Activated CD4-positive, CD25-positive, alpha-beta regulatory T cell treated with anti-CD3 and anti-CD28 coated beads, Interleukin-2, amount 50 U/mL, for 16 hours (primary cell): ENCODE results near the gene COL21A1.
"Not testable (repeated sequence)": the region's sequence is repeated elsewhere in the genome, so short reads cannot be mapped to it uniquely, and the experiment has no call there.

Experiments used
- DNase-seq: peaks from one replicate; pipeline ENCODE4 v3.0.0-alpha.2; 2020; ENCODE audit warnings: low read depth, low spot score

COL21A1 gene

DNA sequence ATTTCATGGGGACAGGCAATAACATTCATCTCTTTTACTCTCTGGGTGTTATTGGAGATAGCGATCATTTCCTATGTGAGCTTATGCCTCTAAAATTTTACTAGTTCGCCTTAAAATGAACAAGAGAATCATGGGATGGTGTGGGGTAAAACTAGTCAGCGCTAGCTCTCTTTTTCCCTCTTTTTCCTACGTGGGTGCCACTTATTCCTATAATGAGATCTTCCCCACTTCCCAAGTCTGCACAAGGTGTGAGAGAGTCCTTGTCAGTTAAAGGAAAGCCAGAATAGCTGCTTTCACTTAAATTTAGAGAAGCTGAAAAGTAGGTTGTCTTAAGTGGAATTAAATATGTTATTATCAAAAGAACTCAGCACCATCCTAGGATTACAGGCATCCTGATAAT, 198.8 kb downstream of the COL21A1 start:
- DNase-seq, result no peak

DNA sequence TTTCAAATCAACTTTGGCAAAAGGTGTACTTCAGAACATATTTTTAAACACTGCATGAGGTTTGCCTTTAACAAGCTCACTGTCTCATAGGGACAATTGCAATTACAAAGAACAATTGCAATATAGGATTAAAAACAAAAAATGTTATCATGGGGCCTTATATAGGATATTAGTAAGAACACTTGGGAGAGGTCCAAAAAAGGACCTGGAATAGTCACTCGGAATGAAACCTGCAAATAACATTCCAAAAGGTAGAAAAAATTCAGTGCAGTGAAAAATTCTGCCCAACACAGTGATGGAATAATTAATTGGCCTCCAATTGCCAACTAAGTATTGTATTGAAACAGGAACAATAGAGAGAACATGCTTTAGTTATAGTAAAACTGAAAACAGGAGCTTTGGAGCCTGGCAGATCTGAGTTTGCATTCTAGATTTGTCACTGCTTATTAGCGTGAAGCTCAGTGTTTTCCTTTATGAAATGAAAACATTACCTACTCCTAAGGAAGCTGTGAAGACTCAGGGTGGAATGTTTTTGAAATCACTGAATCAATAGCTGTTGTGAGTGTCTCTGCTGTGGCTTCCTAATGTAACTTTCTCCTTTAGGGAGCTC, 199.3 kb downstream of the COL21A1 start:
- DNase-seq, result no peak

GRCh38 chr6:56046576-56046975, 200.8 kb downstream of the COL21A1 start:
- DNase-seq, result no peak

GRCh38 chr6:56043761-56044160, 203.6 kb downstream of the COL21A1 start:
- no peak for DNase-seq

GRCh38 chr6:56043076-56043475, 204.3 kb downstream of the COL21A1 start:
- DNase-seq, result no peak

GRCh38 chr6:56041591-56041990, 205.8 kb downstream of the COL21A1 start:
- no peak for DNase-seq

DNA sequence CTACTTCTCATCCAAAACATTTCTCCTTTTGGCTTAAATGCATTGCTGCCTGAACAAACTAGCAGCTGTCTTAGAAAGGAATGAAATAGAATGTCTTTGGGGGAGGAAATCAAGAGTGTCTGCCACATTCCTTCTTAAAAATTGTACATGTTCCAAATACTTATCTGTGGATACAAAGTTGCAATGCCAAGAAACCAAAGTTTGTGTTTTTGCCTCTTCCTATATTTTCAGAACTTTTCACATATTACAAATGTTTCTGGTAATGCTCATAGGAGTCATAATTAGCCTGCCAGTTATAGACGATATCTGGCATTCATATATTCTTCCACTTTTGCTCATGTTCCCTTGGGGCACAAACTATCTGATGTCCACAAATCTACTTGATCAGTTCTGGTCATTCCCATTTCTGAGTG, 206.5 kb downstream of the COL21A1 start:
- no peak for DNase-seq

- DNase-seq, result no peak
Observed at GRCh38 chr6:56040223-56040622, 207.2 kb downstream of the COL21A1 start.

GRCh38 chr6:56038764-56039163, 208.6 kb downstream of the COL21A1 start:
- no peak for DNase-seq

GRCh38 chr6:56037601-56038000, 209.8 kb downstream of the COL21A1 start:
- DNase-seq, result no peak

DNA sequence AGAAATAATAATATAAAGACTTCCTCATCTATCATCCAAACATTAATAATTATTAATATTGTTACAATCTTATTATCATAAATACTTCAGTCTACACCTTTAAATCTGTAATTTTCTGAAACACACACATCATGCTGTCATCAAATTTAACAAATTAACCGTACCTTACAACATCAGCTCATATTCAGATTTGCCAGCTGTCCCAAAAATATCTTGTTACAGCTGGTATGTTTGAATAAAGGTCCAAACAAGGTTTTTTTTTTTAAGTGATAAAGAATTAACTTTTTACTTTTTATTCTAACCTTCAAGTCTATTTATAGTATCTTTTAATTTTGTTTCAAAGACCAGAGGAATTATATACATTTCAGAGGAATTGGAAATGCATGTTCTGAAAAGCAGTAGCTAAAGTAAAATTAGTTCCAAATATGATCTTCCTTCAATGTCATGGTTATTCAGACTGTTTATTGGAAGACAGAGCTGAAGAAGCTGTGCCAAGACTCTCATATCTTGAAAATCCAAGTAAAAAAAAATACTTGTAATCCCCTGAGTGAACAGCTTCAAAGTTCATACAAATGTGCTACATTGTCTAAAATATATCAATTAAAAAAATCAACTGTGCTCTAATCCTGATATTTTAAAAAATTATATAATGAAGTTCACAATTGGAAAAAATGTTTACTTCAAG, 210.3 kb downstream of the COL21A1 start:
- no peak for DNase-seq

GRCh38 chr6:56033401-56033800, 214.0 kb downstream of the COL21A1 start:
- no peak for DNase-seq

DNA sequence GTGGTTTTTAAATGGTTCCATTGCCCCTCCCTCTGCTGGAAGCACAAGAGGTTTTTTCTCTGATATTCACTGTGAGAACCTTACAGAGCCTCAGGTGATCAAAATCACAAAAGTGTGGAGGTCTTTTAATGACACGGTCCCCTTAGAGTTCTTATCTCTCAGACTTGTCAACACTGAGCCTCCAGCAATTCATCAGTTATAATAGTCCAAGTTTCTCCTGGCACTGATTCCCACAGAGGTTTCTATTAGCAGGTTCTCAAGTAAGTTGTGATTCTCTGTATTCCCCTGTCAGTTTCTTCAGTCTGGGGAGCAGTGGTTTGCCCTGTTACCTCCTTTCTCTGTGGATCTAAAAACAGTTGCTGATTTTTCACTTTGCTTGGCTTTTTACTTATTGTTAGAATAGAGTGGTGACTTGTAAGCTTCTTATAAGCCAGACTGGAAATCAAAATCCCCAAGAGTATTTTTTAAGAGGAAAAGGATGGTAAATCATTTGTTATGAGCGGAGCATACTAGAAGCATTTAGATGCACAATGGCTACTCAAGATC, 214.6 kb downstream of the COL21A1 start:
- no peak for DNase-seq

DNA sequence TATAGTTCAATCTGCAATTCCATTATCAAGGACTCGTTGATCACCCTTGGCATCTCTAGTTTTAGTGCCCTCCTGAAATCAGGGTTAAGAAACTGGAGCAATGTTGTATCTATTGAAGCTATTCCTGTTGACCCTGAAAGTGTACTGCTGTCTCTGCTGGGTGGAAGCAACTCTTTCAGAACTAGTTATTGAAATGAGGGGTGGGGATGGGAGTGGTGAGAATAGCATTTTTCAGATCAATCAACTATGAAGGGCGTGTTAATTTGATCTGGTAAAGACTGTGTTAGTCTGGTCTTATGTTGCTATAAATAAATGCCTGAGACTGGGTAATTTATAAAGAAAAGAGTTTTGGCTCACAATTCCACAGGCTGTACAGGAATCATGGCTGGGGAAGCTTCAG, 219.5 kb downstream of the COL21A1 start:
- no peak for DNase-seq

- DNase-seq, result no peak
Observed at GRCh38 chr6:56026455-56027180, 220.8 kb downstream of the COL21A1 start.

GRCh38 chr6:56025795-56026194, 221.6 kb downstream of the COL21A1 start:
- DNase-seq, result no peak

- no peak for DNase-seq
Observed at GRCh38 chr6:56024931-56025330, 222.4 kb downstream of the COL21A1 start.

DNA sequence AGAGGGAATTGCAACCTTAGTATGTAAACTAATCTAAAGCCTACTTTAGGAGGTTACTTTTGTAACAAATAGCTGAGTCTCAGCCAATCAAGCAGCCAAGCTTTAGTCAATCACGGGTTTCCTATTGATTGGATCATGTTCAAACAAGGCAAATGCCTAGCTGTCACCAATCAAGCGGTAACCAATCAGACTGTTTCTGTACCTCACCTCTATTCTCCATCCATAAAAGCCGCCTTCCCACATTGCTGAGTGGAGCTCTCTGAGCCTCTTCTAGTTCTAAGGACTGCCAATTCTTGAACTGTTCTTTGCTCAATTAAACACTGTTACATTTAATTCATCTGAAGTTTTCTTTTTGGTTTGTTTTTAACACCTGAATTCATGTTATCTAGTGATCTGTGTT, 223.6 kb downstream of the COL21A1 start:
- DNase-seq, result no peak

GRCh38 chr6:56022678-56023077, 224.7 kb downstream of the COL21A1 start:
- no peak for DNase-seq

- no peak for DNase-seq
Observed at GRCh38 chr6:56021943-56022342, 225.4 kb downstream of the COL21A1 start.

GRCh38 chr6:56019973-56020372, 227.4 kb downstream of the COL21A1 start:
- DNase-seq, result no peak

DNA sequence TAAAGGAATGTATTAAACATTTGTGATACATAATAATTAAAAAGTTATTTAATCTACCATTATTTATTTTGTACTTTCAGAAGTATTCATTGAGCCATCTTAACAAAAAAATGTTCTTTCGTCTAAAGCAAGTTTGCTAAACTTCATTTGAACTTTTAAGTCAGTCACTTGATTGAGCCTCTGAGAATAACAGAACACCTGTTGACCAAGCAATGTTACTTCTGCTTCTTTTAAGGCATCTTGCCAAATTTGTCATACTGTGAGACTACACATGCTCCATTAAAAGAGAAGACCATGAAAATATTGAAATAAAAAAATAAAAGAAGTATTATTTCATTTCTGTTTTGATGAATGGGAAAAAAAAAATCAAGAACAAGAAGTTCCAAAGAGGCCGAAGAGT, 230.2 kb downstream of the COL21A1 start:
- DNase-seq, result no peak

- not testable (repeated sequence) for DNase-seq
Observed at GRCh38 chr6:56014039-56014438, 233.3 kb downstream of the COL21A1 start.
